Measurements from ENCODE around the gene SFXN3. TPM values are rescaled to one million over a fixed set of nuclear protein-coding genes. Genes with fewer than 3 reads are reported as not detected.

The SFXN3 gene
- total and polyA plus RNA-seq, 2 experiments from 2014 or later, result 0.68 to 3.8 TPM

GRCh38 chr10:101012525-101013364 lies 18.3 kb upstream of the SFXN3 start:
- no peak overlapping the region for H3K4me3 Mint-ChIP-seq
- Histone ChIP-seq H3K9me2 (ENCODE audit: insufficient read depth) (no peaks in the 10 kb centered on the region), H3K27me3 (ENCODE audit: insufficient read depth) (peaks cover 29% of the 10 kb centered on the region), H3K4me3 (no peak overlapping the region), H3K4me1 (ENCODE audit: insufficient read depth) (peaks cover 14% of the 10 kb centered on the region; the same call in 1 of the 2 replicates), H3K36me3 (ENCODE audit: insufficient read depth) (no peaks in the 10 kb centered on the region), H3K79me2 (replicated peaks; ENCODE audit: insufficient read depth) (no peaks in the 10 kb centered on the region), H4K20me1 (replicated peaks; ENCODE audit: insufficient read depth) (no peaks in the 10 kb centered on the region), H3F3A (replicated peaks; ENCODE audit: low read depth) (0 out of 2 replicates have a peak, but pooled peaks cover 4% of the 10 kb centered on the region), H3K27ac (ENCODE audit: low read depth) (no peak overlapping the region), H2AFZ (no peak overlapping the region), H3K4me2 (no peak overlapping the region)
- no peaks in the 10 kb centered on the region; the same call in 2 of the 3 replicates for H3K9me3 Mint-ChIP-seq
- no peaks in the 10 kb centered on the region for H3K36me3 Mint-ChIP-seq (ENCODE audit: low read depth)
- peaks cover 45% of the 10 kb centered on the region for H3K27me3 Mint-ChIP-seq (ENCODE audit: insufficient read depth, low read depth, poor library complexity)
- H3K27ac Mint-ChIP-seq, result no peak overlapping the region
- ATAC-seq (peak; percentile 65), DNase-seq (ENCODE audit: low spot score) (peak; percentile 90)
- TF ChIP-seq NANOG (IDR thresholded peaks at IDR 0.05; ENCODE audit: borderline replicate concordance), result no peak
- TF ChIP-seq, protein P1, sequence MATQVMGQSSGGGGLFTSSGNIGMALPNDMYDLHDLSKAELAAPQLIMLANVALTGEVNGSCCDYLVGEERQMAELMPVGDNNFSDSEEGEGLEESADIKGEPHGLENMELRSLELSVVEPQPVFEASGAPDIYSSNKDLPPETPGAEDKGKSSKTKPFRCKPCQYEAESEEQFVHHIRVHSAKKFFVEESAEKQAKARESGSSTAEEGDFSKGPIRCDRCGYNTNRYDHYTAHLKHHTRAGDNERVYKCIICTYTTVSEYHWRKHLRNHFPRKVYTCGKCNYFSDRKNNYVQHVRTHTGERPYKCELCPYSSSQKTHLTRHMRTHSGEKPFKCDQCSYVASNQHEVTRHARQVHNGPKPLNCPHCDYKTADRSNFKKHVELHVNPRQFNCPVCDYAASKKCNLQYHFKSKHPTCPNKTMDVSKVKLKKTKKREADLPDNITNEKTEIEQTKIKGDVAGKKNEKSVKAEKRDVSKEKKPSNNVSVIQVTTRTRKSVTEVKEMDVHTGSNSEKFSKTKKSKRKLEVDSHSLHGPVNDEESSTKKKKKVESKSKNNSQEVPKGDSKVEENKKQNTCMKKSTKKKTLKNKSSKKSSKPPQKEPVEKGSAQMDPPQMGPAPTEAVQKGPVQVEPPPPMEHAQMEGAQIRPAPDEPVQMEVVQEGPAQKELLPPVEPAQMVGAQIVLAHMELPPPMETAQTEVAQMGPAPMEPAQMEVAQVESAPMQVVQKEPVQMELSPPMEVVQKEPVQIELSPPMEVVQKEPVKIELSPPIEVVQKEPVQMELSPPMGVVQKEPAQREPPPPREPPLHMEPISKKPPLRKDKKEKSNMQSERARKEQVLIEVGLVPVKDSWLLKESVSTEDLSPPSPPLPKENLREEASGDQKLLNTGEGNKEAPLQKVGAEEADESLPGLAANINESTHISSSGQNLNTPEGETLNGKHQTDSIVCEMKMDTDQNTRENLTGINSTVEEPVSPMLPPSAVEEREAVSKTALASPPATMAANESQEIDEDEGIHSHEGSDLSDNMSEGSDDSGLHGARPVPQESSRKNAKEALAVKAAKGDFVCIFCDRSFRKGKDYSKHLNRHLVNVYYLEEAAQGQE (IDR thresholded peaks at IDR 0.05; ENCODE audit: unreplicated experiment), result no peak
- no peak for TF ChIP-seq ZNF331 (CRISPR knock-in tag; IDR thresholded peaks at IDR 0.05; ENCODE audit: low read depth)
- no peak for TF ChIP-seq JUNB (IDR thresholded peaks at IDR 0.05; ENCODE audit: unreplicated experiment)
- TF ChIP-seq ZNF114 (CRISPR knock-in tag; IDR thresholded peaks at IDR 0.05), result no peak
- TF ChIP-seq CREB1 (CRISPR knock-in tag; IDR thresholded peaks at IDR 0.05; ENCODE audit: low read depth), result no peak
- TF ChIP-seq EZH2 (IDR thresholded peaks at IDR 0.05; ENCODE audit: low read depth, unreplicated experiment), result no peak
- TF ChIP-seq, protein P2, sequence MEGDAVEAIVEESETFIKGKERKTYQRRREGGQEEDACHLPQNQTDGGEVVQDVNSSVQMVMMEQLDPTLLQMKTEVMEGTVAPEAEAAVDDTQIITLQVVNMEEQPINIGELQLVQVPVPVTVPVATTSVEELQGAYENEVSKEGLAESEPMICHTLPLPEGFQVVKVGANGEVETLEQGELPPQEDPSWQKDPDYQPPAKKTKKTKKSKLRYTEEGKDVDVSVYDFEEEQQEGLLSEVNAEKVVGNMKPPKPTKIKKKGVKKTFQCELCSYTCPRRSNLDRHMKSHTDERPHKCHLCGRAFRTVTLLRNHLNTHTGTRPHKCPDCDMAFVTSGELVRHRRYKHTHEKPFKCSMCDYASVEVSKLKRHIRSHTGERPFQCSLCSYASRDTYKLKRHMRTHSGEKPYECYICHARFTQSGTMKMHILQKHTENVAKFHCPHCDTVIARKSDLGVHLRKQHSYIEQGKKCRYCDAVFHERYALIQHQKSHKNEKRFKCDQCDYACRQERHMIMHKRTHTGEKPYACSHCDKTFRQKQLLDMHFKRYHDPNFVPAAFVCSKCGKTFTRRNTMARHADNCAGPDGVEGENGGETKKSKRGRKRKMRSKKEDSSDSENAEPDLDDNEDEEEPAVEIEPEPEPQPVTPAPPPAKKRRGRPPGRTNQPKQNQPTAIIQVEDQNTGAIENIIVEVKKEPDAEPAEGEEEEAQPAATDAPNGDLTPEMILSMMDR (conservative IDR thresholded peaks at IDR 0.05; ENCODE audit: low read depth in 2 of 2), result peak; percentile 91 to 96
- TF ChIP-seq, protein P3, sequence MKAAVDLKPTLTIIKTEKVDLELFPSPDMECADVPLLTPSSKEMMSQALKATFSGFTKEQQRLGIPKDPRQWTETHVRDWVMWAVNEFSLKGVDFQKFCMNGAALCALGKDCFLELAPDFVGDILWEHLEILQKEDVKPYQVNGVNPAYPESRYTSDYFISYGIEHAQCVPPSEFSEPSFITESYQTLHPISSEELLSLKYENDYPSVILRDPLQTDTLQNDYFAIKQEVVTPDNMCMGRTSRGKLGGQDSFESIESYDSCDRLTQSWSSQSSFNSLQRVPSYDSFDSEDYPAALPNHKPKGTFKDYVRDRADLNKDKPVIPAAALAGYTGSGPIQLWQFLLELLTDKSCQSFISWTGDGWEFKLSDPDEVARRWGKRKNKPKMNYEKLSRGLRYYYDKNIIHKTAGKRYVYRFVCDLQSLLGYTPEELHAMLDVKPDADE (IDR thresholded peaks at IDR 0.05), result no peak
- peaks cover 26% of the 10 kb centered on the region for H3K4me1 Mint-ChIP-seq
